Right renal cortex interstitium (tissue), 3 donors: Measurements from ENCODE around the gene TSHZ2. TPM values are rescaled to one million over a fixed set of nuclear protein-coding genes. Genes with fewer than 3 reads are reported as not detected.

Source experiments
- DNase-seq, 3 donors: peaks; one replicate each; pipeline ENCODE4 v3.0.0-alpha.2; 2013; ENCODE audit warnings: low read depth in 3 of 3, low spot score in 2 of 3
- polyA plus RNA-seq, 3 donors: library from polyadenylated mRNA; unstranded; fragments of 120-200 nt; gene quantifications; one replicate each; pipeline ENCODE4 v1.2.1, GENCODE V29; 2013; ENCODE audit not compliant: insufficient read length in 3 of 3

Gene TSHZ2
- polyA plus RNA-seq, 3 donors, result 10.5 to 15.0 (median 14.4) TPM

GRCh38 chr20:53154540-53154939, 182.4 kb downstream of the TSHZ2 start:
- DNase-seq, result no peak

DNA sequence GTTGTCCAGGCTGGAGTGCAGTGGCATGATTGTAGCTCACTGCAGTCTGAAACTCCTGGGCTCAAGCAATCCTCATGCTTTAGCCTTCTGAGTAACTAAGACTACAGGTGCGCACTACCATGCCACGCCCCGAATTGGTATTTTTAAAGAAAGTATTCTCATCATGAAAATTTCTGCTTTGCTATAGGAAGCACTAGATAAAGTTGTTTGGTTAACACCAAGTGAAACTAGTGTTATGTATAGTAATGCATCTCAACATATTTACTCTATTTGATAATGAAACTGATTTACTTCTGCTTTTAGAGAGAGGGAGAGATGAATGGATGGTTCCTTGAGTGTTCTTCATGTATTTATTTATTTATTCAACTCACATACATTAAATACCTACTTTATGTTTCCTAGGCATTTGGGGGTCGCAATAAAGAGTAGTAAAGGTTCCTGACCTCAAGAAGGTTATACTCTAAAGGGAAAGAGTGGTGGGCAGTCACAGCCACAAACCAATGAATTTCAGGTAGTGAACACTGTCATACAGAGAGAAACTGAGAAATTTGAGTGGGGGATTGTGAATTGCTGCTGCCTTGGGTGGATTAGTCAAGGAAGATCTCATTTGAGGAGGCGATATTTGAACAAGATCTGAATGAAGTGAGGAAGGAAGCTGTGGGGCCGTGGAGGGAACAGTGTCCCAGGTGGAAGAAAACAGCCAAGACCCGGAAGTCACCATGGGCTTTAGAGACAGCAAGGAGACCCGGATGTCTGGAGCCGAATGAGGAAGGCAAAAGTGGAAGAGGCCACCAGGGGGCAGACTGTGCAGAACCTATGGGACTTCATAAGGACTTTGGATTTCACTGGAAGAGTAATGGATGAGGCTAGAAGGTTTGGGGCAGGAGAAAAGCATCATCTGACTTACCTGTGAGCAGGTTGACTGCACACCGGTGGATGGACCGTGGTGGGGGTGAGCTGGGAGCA, 185.6 kb downstream of the TSHZ2 start:
- no peak for DNase-seq

DNA sequence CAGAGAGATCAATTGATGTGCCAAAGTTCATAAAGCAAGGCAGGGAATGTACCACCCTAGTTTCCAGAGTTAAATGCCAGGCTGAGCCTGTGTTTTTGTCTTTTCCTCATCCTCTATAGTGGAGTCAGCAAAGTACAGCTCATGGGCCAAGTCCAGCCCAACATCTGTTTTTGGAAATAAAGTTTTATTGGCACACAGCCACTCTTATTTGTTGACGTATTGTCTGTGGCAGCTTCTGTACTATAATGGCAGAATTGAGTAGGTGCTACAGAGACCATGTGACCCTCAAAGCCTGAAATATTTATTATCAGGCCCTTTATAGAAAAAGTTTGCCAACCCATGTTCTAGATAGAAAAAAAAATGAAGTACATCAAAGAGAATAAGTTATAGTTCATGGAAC, 187.0 kb downstream of the TSHZ2 start:
- no peak for DNase-seq

DNA sequence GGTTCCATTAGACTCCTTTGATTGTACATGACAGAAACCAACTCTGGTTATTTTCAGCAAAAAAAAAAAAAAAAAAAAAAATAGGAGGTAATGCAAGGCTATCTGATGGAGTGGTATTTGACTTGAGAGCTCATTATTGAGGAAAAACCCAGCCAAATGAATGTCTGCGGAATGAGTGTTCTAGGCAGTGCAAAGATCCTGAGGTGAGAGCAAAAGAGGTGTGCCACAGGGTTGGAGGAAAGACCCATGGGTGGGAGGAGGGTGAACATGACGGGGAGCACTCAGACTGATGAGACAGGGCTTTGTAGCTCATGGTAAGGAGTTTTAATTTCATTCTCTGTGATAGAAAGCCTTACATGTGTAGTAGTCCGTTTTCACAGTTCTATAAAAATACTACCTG, 188.9 kb downstream of the TSHZ2 start:
- DNase-seq, result no peak

- DNase-seq, result no peak
These were observed 189.3 kb downstream of the TSHZ2 start for GRCh38 chr20:53161473-53161872.

- DNase-seq, result peak; percentile 72 to 75 (median 74)
These were observed 190.2 kb downstream of the TSHZ2 start for GRCh38 chr20:53162251-53162835.

- DNase-seq, result no peak
These were observed 191.3 kb downstream of the TSHZ2 start for GRCh38 chr20:53163486-53163885.

DNA sequence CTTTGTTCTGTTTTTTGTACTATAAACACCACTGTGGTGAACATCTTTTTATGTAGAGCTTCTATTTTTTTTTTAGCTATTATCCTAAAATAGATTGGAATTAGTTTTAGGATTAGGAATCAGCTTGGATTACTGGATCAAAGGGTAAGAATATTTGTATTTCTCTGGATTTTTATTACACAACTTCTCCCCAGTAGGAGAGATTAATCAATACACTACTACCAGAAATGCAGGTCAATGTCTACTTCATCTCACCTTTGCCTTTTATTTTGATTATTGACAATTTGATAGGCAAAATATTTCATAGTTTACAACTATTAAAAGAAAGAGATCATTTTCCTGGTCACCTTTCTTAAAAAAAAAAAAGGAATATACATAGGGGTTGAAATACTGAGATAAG, 191.9 kb downstream of the TSHZ2 start:
- no peak for DNase-seq

DNA sequence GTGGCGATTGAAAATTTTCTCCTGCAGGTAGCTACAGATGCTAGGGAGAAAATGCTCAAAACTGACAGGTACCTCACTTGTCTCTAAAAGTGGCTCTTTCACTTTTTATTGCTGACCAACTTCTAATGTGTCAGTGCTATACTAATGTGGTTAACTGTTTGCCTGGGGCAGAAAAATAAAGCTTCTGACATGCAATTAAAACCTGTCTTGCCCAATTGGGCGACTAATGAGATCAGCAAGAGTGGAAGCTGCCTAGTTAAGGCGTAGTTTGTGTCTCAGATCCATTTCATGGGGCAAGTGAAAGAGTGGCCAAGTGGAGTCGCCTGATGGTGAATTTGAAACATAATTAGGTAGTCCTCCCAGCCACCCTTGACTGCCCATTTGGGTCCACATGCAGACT, 193.3 kb downstream of the TSHZ2 start:
- no peak for DNase-seq

GRCh38 chr20:53168491-53168890, 196.3 kb downstream of the TSHZ2 start:
- DNase-seq, result no peak

DNA sequence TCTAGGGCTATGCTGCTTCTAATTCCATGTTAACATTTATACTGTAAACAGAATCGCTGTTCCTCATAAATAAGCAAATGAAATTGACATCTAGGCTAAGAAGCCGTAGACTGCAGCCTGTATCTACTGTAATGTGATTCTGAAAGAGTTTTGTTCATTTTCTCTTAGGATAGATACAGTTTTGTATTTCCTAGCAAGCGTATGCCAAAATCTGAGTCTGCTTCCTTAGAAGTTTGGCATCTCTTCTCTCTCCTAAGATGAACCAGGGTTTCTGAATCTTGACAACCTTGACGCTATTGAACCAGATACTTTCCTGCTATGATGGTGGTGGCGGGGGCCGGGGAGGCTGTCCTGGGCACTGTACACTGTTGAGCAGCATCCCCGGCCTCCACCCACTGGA, 198.0 kb downstream of the TSHZ2 start:
- no peak for DNase-seq

DNA sequence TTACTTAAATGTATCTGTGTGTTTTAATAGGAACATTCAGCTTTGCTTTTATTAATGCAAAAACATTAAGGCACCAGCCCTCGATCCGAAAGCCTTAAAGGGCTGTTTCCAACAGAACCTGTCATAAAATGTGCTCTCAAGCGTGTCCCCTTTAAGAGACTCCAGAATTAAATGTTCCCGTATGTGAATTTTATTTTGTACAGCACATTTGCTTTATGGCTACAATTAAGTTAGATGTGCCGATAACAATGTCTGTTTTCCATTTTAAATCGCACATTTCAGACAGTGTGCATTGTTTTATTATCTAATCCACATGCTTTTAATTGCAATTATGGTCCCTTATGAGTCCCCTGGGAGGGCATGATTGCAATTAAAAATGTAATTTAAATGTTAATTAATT, 198.9 kb downstream of the TSHZ2 start:
- no peak for DNase-seq

- no peak for DNase-seq
These were observed 202.3 kb downstream of the TSHZ2 start for GRCh38 chr20:53174454-53174853.

GRCh38 chr20:53175135-53175780, 203.1 kb downstream of the TSHZ2 start:
- no peak for DNase-seq

DNA sequence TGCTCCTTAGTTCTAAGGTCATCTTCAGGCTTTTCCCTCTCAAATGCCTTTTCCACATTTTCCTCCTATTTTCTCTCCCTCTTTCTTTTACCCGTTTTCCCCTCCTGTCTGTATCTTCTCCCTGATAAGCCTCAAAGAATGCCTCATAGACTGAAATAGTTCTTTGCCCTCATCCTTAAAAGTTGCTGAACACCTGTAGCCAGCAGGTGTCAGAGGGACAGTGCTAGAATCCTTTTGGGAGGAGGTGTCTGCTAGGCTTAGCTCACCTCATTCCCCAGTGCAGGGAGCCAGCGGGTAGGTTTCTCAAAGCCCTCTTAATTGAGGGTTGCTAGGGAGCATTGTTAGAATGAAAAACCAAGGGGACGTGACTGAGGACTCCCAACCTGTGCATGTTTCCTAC, 204.0 kb downstream of the TSHZ2 start:
- DNase-seq, result no peak

- DNase-seq, result no peak
These were observed 205.5 kb downstream of the TSHZ2 start for GRCh38 chr20:53177687-53178086.

DNA sequence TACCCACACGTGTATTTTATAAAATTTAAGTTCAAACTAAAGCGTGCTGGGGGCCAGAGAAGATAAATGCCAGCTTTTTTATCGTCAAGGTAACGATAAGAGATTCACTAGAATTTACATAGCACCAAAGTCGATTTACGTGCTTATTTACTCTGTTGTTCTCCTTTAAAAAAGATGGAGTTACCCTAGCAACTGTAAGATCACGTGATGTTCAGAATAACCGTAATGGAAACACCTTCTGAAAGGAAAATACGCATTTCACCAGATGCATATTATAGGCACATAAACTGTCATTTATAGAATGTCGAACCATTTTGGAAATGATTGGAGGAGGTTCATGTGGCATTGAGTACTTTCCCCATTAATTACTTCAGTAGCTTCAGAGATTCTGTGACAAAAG, 207.6 kb downstream of the TSHZ2 start:
- no peak for DNase-seq

GRCh38 chr20:53180928-53181362, 208.8 kb downstream of the TSHZ2 start:
- no peak for DNase-seq

GRCh38 chr20:53181866-53182376, 209.8 kb downstream of the TSHZ2 start:
- DNase-seq, result no peak

GRCh38 chr20:53183181-53183580, 211.0 kb downstream of the TSHZ2 start:
- DNase-seq, result no peak

DNA sequence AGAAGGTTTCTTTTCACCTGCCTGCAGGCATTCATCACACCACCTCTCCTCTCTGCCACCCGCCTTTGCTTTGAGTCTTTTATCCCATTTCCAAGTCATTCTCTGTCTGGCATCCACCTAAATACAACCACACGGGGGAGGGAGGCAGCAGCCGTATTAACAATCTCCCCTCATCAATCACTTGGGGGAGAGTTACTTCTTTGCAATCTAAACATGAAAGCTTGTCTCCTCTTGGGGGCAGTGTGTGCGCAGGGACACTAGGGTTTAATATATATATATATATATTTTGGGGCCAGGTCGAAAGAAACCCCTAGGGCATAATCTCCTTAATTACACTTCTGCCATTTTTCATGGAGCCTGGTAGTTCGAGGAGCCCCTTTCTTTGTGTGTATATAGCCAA, 214.5 kb downstream of the TSHZ2 start:
- no peak for DNase-seq
